IMR-90 (cell line): ENCODE results near the gene HIPK3.

Source experiments
- MAFK ChIP-seq: IDR thresholded peaks from 2 replicates; pipeline ENCODE4 v1.6.1; 2012; ENCODE audit warnings: low read depth, low read length, improper control_type of control experiment
- MAZ ChIP-seq: IDR thresholded peaks from 2 replicates; pipeline ENCODE4 v1.6.1; 2012; ENCODE audit warnings: low read depth, mild to moderate bottlenecking, low read length, improper control_type of control experiment, moderate library complexity, borderline replicate concordance
- MXI1 ChIP-seq: IDR thresholded peaks from 2 replicates; pipeline ENCODE4 v1.6.1; 2012; ENCODE audit warnings: low read depth, mild to moderate bottlenecking, low read length, moderate library complexity, borderline replicate concordance
- POLR2A ChIP-seq: IDR thresholded peaks from 2 replicates; pipeline ENCODE4 v1.6.1; 2012; ENCODE audit warnings: mild to moderate bottlenecking, low read depth, low read length
- RAD21 ChIP-seq: IDR thresholded peaks from 2 replicates; pipeline ENCODE4 v1.6.1; 2012; ENCODE audit warnings: low read length, improper control_type of control experiment
- SMC3 ChIP-seq: fragments of 150-350 bp; IDR thresholded peaks from 2 replicates; pipeline ENCODE4 v1.6.1; 2016; ENCODE audit warnings: low read depth, mild to moderate bottlenecking, antibody characterized with exemption, low read length, moderate library complexity
- TF ChIP-seq, protein P1 (sequence below): conservative IDR thresholded peaks from 2 replicates; pipeline ENCODE4 v1.5.1; 2012; ENCODE audit warnings: mild to moderate bottlenecking, low read depth, low read length, improper control_type of control experiment
- TF ChIP-seq, protein P2 (sequence below): fragments of 150-350 bp; IDR thresholded peaks from 2 replicates; pipeline ENCODE4 v1.6.1; 2017; ENCODE audit warnings: mild to moderate bottlenecking, antibody characterized with exemption, low read length, low read depth
- TF ChIP-seq, protein P3 (sequence below): fragments of 150-350 bp; IDR thresholded peaks from 2 replicates; pipeline ENCODE4 v1.6.1; 2016; ENCODE audit warnings: low read depth, mild to moderate bottlenecking, low read length, moderate library complexity, borderline replicate concordance

DNA sequence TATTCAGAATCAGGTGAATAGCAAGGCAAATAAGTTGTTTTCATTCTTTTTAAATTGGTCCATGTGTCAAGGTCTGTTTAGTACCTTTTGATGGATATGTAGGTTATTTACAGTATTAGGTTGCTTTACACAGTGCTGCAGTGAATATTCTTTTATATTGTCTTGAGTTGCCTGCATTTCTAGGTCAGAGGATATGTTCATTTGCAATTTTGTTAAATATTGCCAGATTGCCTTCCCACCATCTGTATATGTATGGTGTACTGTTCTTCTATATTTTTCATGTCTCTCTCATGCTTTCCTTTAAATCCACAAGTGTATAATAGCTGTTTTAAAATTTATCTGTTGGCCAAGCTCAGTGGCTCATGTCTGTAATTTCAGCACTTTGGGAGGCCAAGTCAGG lies 24.6 kb downstream of the HIPK3 start:
- TF ChIP-seq, protein P1, sequence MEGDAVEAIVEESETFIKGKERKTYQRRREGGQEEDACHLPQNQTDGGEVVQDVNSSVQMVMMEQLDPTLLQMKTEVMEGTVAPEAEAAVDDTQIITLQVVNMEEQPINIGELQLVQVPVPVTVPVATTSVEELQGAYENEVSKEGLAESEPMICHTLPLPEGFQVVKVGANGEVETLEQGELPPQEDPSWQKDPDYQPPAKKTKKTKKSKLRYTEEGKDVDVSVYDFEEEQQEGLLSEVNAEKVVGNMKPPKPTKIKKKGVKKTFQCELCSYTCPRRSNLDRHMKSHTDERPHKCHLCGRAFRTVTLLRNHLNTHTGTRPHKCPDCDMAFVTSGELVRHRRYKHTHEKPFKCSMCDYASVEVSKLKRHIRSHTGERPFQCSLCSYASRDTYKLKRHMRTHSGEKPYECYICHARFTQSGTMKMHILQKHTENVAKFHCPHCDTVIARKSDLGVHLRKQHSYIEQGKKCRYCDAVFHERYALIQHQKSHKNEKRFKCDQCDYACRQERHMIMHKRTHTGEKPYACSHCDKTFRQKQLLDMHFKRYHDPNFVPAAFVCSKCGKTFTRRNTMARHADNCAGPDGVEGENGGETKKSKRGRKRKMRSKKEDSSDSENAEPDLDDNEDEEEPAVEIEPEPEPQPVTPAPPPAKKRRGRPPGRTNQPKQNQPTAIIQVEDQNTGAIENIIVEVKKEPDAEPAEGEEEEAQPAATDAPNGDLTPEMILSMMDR = no peak
- no peak for TF ChIP-seq SMC3
- TF ChIP-seq, protein P2, sequence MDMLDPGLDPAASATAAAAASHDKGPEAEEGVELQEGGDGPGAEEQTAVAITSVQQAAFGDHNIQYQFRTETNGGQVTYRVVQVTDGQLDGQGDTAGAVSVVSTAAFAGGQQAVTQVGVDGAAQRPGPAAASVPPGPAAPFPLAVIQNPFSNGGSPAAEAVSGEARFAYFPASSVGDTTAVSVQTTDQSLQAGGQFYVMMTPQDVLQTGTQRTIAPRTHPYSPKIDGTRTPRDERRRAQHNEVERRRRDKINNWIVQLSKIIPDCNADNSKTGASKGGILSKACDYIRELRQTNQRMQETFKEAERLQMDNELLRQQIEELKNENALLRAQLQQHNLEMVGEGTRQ = no peak
- no peak for TF ChIP-seq POLR2A
- TF ChIP-seq MAZ = no peak
- no peak for TF ChIP-seq MAFK
- TF ChIP-seq MXI1 = no peak
- TF ChIP-seq, protein P3, sequence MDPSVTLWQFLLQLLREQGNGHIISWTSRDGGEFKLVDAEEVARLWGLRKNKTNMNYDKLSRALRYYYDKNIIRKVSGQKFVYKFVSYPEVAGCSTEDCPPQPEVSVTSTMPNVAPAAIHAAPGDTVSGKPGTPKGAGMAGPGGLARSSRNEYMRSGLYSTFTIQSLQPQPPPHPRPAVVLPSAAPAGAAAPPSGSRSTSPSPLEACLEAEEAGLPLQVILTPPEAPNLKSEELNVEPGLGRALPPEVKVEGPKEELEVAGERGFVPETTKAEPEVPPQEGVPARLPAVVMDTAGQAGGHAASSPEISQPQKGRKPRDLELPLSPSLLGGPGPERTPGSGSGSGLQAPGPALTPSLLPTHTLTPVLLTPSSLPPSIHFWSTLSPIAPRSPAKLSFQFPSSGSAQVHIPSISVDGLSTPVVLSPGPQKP = no peak
- TF ChIP-seq RAD21 = no peak
